Fibroblast of pulmonary artery (primary cell): ENCODE data around the gene TBKBP1.
A peak's percentile ranks its signal among the peaks of the same experiment; 100 is the strongest.
"Not testable (repeated sequence)": the region's sequence is repeated elsewhere in the genome, so short reads cannot be mapped to it uniquely, and the experiment has no call there.

Experiments used
- DNase-seq: peaks from one replicate; pipeline ENCODE4 v3.0.0-alpha.2; 2010; ENCODE audit warnings: low read depth
- H3K4me3 ChIP-seq: replicated peaks from 2 replicates; pipeline ENCODE4 v1.5.1; 2011; ENCODE audit warnings: low read depth, mild to moderate bottlenecking, control low read depth, low read length, moderate library complexity
- CTCF ChIP-seq: IDR thresholded peaks from 2 replicates; pipeline ENCODE4 v1.5.1; 2011; ENCODE audit warnings: mild to moderate bottlenecking, control low read depth, low read length, inconsistent platforms; ENCODE audit errors: missing control alignments

Gene TBKBP1

GRCh38 chr17:47739150-47739549, 45.2 kb downstream of the TBKBP1 start:
- no peak for TF ChIP-seq CTCF
- DNase-seq = no peak
- no peak overlapping the region for H3K4me3 ChIP-seq

GRCh38 chr17:47739945-47740344, 46.0 kb downstream of the TBKBP1 start:
- H3K4me3 ChIP-seq, DNase-seq: not testable (repeated sequence)

- no peak overlapping the region for H3K4me3 ChIP-seq
- TF ChIP-seq CTCF = no peak
- no peak for DNase-seq
Observed at GRCh38 chr17:47741109-47741792, 47.3 kb downstream of the TBKBP1 start.

- DNase-seq = no peak
- H3K4me3 ChIP-seq = no peak overlapping the region
- no peak for TF ChIP-seq CTCF
Observed at GRCh38 chr17:47741793-47742145, 47.8 kb downstream of the TBKBP1 start.

DNA sequence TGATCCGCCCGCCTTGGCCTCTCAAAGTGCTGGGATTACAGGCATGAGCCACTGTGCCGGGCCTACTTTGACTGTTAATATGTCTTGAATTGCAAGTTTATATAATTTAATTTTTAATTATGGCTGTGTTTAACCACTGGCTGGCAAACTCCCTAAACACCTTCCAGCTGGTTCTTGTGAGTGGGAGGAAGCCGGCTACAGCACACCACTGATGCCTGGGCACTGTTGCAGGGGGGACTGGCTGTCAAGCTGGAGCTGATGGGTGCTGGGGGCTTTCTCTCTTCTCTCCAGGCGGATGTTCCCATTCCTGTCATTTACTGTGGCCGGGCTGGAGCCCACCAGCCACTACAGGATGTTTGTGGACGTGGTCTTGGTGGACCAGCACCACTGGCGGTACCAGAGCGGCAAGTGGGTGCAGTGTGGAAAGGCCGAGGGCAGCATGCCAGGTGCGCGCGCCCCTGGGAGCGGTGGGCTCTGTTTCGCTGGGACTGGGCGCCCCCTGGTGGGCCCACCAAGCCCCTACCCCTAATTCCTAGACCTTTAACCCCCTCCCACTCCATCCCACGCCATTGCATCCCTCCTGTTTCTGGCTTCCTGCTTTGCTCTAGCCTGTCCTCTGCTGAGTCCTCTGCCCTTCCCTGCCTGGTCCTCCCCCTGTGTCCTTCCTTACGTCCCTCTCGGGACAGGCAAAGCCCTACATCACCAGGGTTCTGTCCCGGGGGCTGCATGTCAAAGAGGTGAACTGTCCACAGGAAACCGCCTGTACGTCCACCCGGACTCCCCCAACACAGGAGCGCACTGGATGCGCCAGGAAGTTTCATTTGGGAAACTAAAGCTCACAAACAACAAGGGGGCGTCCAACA, 48.6 kb downstream of the TBKBP1 start:
- no peak overlapping the region for H3K4me3 ChIP-seq
- TF ChIP-seq CTCF = peak; percentile 21
- no peak for DNase-seq

- no peak for TF ChIP-seq CTCF
- no peak for DNase-seq
Observed at GRCh38 chr17:47744168-47745036, 50.4 kb downstream of the TBKBP1 start.

GRCh38 chr17:47745037-47745380, 51.0 kb downstream of the TBKBP1 start:
- no peak for DNase-seq
- no peak overlapping the region for H3K4me3 ChIP-seq
- no peak for TF ChIP-seq CTCF

More at GRCh38 chr17:47744168-47745036, 50.4 kb downstream of the TBKBP1 start:
- no peak overlapping the region for H3K4me3 ChIP-seq
